Activated naive CD8-positive, alpha-beta T cell treated with anti-CD3 and anti-CD28 coated beads, Interleukin-2, amount 50 U/mL, for 24 hours (primary cell): ENCODE data around the gene CDH4.
"Not testable (repeated sequence)": the region's sequence is repeated elsewhere in the genome, so short reads cannot be mapped to it uniquely, and the experiment has no call there.

Experiments used
- ATAC-seq: fragments of 150-1000 bp; cut with Tn5 transposase; one replicate; pipeline ENCODE4 v1.10.0; 2021
- DNase-seq: peaks from one replicate; pipeline ENCODE4 v3.0.0; 2021
- H3K27ac Mint-ChIP-seq: one replicate; pipeline ENCODE4 v1.8.0; 2021; ENCODE audit warnings: mild to moderate bottlenecking, mixed read lengths
- H3K27me3 Mint-ChIP-seq: one replicate; pipeline ENCODE4 v1.8.0; 2021; ENCODE audit warnings: mixed read lengths
- H3K36me3 Mint-ChIP-seq: one replicate; pipeline ENCODE4 v1.8.0; 2021; ENCODE audit warnings: low read depth, mixed read lengths
- H3K4me1 Mint-ChIP-seq: one replicate; pipeline ENCODE4 v1.8.0; 2021; ENCODE audit warnings: mixed read lengths
- H3K4me3 Mint-ChIP-seq: one replicate; pipeline ENCODE4 v1.8.0; 2021; ENCODE audit warnings: mild to moderate bottlenecking, moderate library complexity, mixed read lengths
- H3K9me3 Mint-ChIP-seq: one replicate; pipeline ENCODE4 v1.8.0; 2021; ENCODE audit warnings: mixed read lengths

CDH4 gene

GRCh38 chr20:61938839-61939690 lies 687.0 kb downstream of the CDH4 start:
- DNase-seq = no peak
- no peaks in the 10 kb centered on the region for H3K9me3 Mint-ChIP-seq
- no peak overlapping the region for H3K27ac Mint-ChIP-seq
- H3K36me3 Mint-ChIP-seq = no peaks in the 10 kb centered on the region
- no peaks in the 10 kb centered on the region for H3K4me1 Mint-ChIP-seq
- peaks cover 1% of the 10 kb centered on the region for H3K27me3 Mint-ChIP-seq
- H3K4me3 Mint-ChIP-seq = no peak overlapping the region
- ATAC-seq = no peak

GRCh38 chr20:61939691-61940360 lies 687.8 kb downstream of the CDH4 start:
- Mint-ChIP-seq H3K27ac (no peak overlapping the region), H3K4me3 (no peak overlapping the region), H3K9me3 (no peaks in the 10 kb centered on the region), H3K4me1 (no peaks in the 10 kb centered on the region), H3K36me3 (no peaks in the 10 kb centered on the region), H3K27me3 (peaks cover 1% of the 10 kb centered on the region)
- ATAC-seq (no peak), DNase-seq (no peak)

- Mint-ChIP-seq H3K9me3 (no peaks in the 10 kb centered on the region), H3K27ac (no peak overlapping the region), H3K4me1 (no peaks in the 10 kb centered on the region), H3K4me3 (no peak overlapping the region), H3K36me3 (no peaks in the 10 kb centered on the region), H3K27me3 (peaks cover 1% of the 10 kb centered on the region)
- ATAC-seq (no peak), DNase-seq (no peak)
Measured at GRCh38 chr20:61940491-61940890, 688.4 kb downstream of the CDH4 start.

GRCh38 chr20:61940976-61941720 lies 689.1 kb downstream of the CDH4 start:
- DNase-seq (no peak), ATAC-seq (no peak)
- Mint-ChIP-seq H3K9me3 (no peaks in the 10 kb centered on the region), H3K4me3 (no peak overlapping the region), H3K36me3 (no peaks in the 10 kb centered on the region), H3K27me3 (peaks cover 1% of the 10 kb centered on the region), H3K27ac (no peak overlapping the region), H3K4me1 (no peaks in the 10 kb centered on the region)

GRCh38 chr20:61941721-61942405 lies 689.8 kb downstream of the CDH4 start:
- no peak overlapping the region for H3K27ac Mint-ChIP-seq
- DNase-seq (no peak), ATAC-seq (no peak)
- H3K4me1 Mint-ChIP-seq = no peaks in the 10 kb centered on the region
- no peak overlapping the region for H3K4me3 Mint-ChIP-seq
- peaks cover 1% of the 10 kb centered on the region for H3K27me3 Mint-ChIP-seq
- no peaks in the 10 kb centered on the region for H3K36me3 Mint-ChIP-seq
- H3K9me3 Mint-ChIP-seq = no peaks in the 10 kb centered on the region

- Mint-ChIP-seq H3K9me3 (no peaks in the 10 kb centered on the region), H3K27me3 (no peaks in the 10 kb centered on the region), H3K4me3 (no peak overlapping the region), H3K27ac (no peak overlapping the region), H3K36me3 (no peaks in the 10 kb centered on the region), H3K4me1 (no peaks in the 10 kb centered on the region)
- DNase-seq (no peak), ATAC-seq (no peak)
Measured at GRCh38 chr20:61942526-61942925, 690.5 kb downstream of the CDH4 start.

- not testable (repeated sequence) for H3K4me3 Mint-ChIP-seq, H3K27ac Mint-ChIP-seq, ATAC-seq, H3K4me1 Mint-ChIP-seq, H3K9me3 Mint-ChIP-seq, H3K27me3 Mint-ChIP-seq, H3K36me3 Mint-ChIP-seq, DNase-seq
Measured at GRCh38 chr20:61944967-61945366, 692.9 kb downstream of the CDH4 start.

- ATAC-seq, H3K27ac Mint-ChIP-seq, H3K27me3 Mint-ChIP-seq: not testable (repeated sequence)
Measured at GRCh38 chr20:61945495-61945894, 693.4 kb downstream of the CDH4 start.

GRCh38 chr20:61948056-61948455 lies 696.0 kb downstream of the CDH4 start:
- ATAC-seq, DNase-seq, H3K27ac Mint-ChIP-seq, H3K4me3 Mint-ChIP-seq, H3K36me3 Mint-ChIP-seq, H3K27me3 Mint-ChIP-seq, H3K4me1 Mint-ChIP-seq, H3K9me3 Mint-ChIP-seq: not testable (repeated sequence)

More at GRCh38 chr20:61945495-61945894, 693.4 kb downstream of the CDH4 start:
- not testable (repeated sequence) for H3K36me3 Mint-ChIP-seq, H3K9me3 Mint-ChIP-seq, DNase-seq, H3K4me3 Mint-ChIP-seq, H3K4me1 Mint-ChIP-seq

GRCh38 chr20:61948586-61949362 lies 696.7 kb downstream of the CDH4 start:
- H3K27ac Mint-ChIP-seq = no peak overlapping the region
- ATAC-seq (no peak), DNase-seq (no peak)
- peaks cover 3% of the 10 kb centered on the region for H3K27me3 Mint-ChIP-seq
- no peaks in the 10 kb centered on the region for H3K4me1 Mint-ChIP-seq
- H3K4me3 Mint-ChIP-seq = no peak overlapping the region
- no peaks in the 10 kb centered on the region for H3K36me3 Mint-ChIP-seq
- no peaks in the 10 kb centered on the region for H3K9me3 Mint-ChIP-seq

GRCh38 chr20:61949363-61949713 lies 697.3 kb downstream of the CDH4 start:
- Mint-ChIP-seq H3K27ac (no peak overlapping the region), H3K4me3 (no peak overlapping the region), H3K4me1 (no peaks in the 10 kb centered on the region), H3K36me3 (no peaks in the 10 kb centered on the region), H3K9me3 (no peaks in the 10 kb centered on the region), H3K27me3 (peaks cover 3% of the 10 kb centered on the region)
- no peak for DNase-seq
- ATAC-seq = no peak

- DNase-seq (no peak), ATAC-seq (no peak)
- Mint-ChIP-seq H3K4me3 (no peak overlapping the region), H3K36me3 (no peaks in the 10 kb centered on the region), H3K9me3 (no peaks in the 10 kb centered on the region), H3K27me3 (peaks cover 3% of the 10 kb centered on the region), H3K27ac (no peak overlapping the region), H3K4me1 (no peaks in the 10 kb centered on the region)
Measured at GRCh38 chr20:61949714-61950640, 697.9 kb downstream of the CDH4 start.

GRCh38 chr20:61950641-61951071 lies 698.6 kb downstream of the CDH4 start:
- H3K9me3 Mint-ChIP-seq = no peaks in the 10 kb centered on the region
- ATAC-seq (no peak), DNase-seq (no peak)
- H3K4me3 Mint-ChIP-seq = no peak overlapping the region
- H3K4me1 Mint-ChIP-seq = no peaks in the 10 kb centered on the region
- peaks cover 3% of the 10 kb centered on the region for H3K27me3 Mint-ChIP-seq
- H3K36me3 Mint-ChIP-seq = no peaks in the 10 kb centered on the region
- H3K27ac Mint-ChIP-seq = no peak overlapping the region
